Osteoblast (primary cell): ENCODE measurements around the gene OTOP1. TPM values are rescaled to one million over a fixed set of nuclear protein-coding genes. Genes with fewer than 3 reads are reported as not detected.

ENCODE experiments used
- DNase-seq: peaks from one replicate; pipeline ENCODE4 v3.0.0; 2011; ENCODE audit warnings: low spot score, mixed read lengths; ENCODE audit not compliant: insufficient read length; ENCODE audit errors: missing footprints
- H2AFZ ChIP-seq: 2 replicates; pipeline ENCODE4 v1.6.0; 2011; ENCODE audit warnings: mild to moderate bottlenecking, low read length
- H3K27ac ChIP-seq: 2 replicates; pipeline ENCODE4 v1.5.1; 2011; ENCODE audit warnings: mild to moderate bottlenecking, low read depth, low read length, moderate library complexity
- H3K27me3 ChIP-seq: 2 replicates; pipeline ENCODE4 v1.6.0; 2012; ENCODE audit warnings: mild to moderate bottlenecking, control low read depth, inconsistent platforms, low read length, moderate library complexity; ENCODE audit not compliant: insufficient read depth
- H3K36me3 ChIP-seq: 2 replicates; pipeline ENCODE4 v1.5.1; 2011; ENCODE audit warnings: mild to moderate bottlenecking, low read length, control low read depth, moderate library complexity; ENCODE audit not compliant: insufficient read depth
- H3K4me1 ChIP-seq: 2 replicates; pipeline ENCODE4 v1.5.1; 2011; ENCODE audit warnings: mild to moderate bottlenecking, low read length, control low read depth, moderate library complexity; ENCODE audit not compliant: insufficient read depth
- H3K4me2 ChIP-seq: 2 replicates; pipeline ENCODE4 v1.6.0; 2011; ENCODE audit warnings: mild to moderate bottlenecking, low read length; ENCODE audit not compliant: insufficient read depth
- H3K4me3 ChIP-seq: fragments of 200-600 bp; sonication (generic); 3 replicates; pipeline ENCODE4 v1.5.1; 2012; ENCODE audit warnings: mild to moderate bottlenecking, low read length, inconsistent platforms; ENCODE audit not compliant: insufficient read depth
- H3K79me2 ChIP-seq: 2 replicates; pipeline ENCODE4 v1.6.0; 2012; ENCODE audit warnings: mild to moderate bottlenecking, low read length, control low read depth, inconsistent platforms; ENCODE audit not compliant: insufficient read depth
- H3K9me3 ChIP-seq: 2 replicates; pipeline ENCODE4 v1.5.1; 2011; ENCODE audit warnings: low read depth, low read length, control low read depth
- H4K20me1 ChIP-seq: 2 replicates; pipeline ENCODE4 v1.6.0; 2012; ENCODE audit warnings: mild to moderate bottlenecking, low read length, control low read depth; ENCODE audit not compliant: insufficient read depth
- CTCF ChIP-seq: IDR thresholded peaks from 2 replicates; pipeline ENCODE4 v1.5.1; 2011; ENCODE audit warnings: mild to moderate bottlenecking, low read depth, low read length, moderate library complexity; ENCODE audit errors: extremely low read depth
- total RNA-seq: library from RNA; depleted of rRNA; stranded (reverse); fragments of >200 nt; gene quantifications from 2 replicates; pipeline ENCODE4 v1.2.3, GENCODE V29; 2012

Gene OTOP1
- total RNA-seq, 1 donor = not detected

GRCh38 chr4:4269856-4270255 lies 43.1 kb upstream of the OTOP1 start:
- no peaks in the 10 kb centered on the region for H3K9me3 ChIP-seq

GRCh38 chr4:4269331-4269731 lies 42.6 kb upstream of the OTOP1 start:
- H3K4me3 ChIP-seq = no peak overlapping the region
- H2AFZ ChIP-seq = no peak overlapping the region
- no peaks in the 10 kb centered on the region for H3K9me3 ChIP-seq
- DNase-seq = no peak
- no peak for TF ChIP-seq CTCF
- H4K20me1 ChIP-seq = no peaks in the 10 kb centered on the region
- H3K27me3 ChIP-seq = no peaks in the 10 kb centered on the region
- no peaks in the 10 kb centered on the region for H3K79me2 ChIP-seq
- H3K4me1 ChIP-seq = no peaks in the 10 kb centered on the region
- no peak overlapping the region for H3K27ac ChIP-seq
- H3K4me2 ChIP-seq = no peak overlapping the region
- H3K36me3 ChIP-seq = peaks cover 37% of the 10 kb centered on the region

More at GRCh38 chr4:4269856-4270255, 43.1 kb upstream of the OTOP1 start:
- DNase-seq = no peak
- H3K4me1 ChIP-seq = no peaks in the 10 kb centered on the region
- no peak overlapping the region for H3K27ac ChIP-seq
- no peak overlapping the region for H3K4me2 ChIP-seq
- H3K4me3 ChIP-seq = no peak overlapping the region
- no peak for TF ChIP-seq CTCF
- H3K36me3 ChIP-seq = peaks cover 42% of the 10 kb centered on the region
- H2AFZ ChIP-seq = no peak overlapping the region
- H4K20me1 ChIP-seq = no peaks in the 10 kb centered on the region
- no peaks in the 10 kb centered on the region for H3K79me2 ChIP-seq
- no peaks in the 10 kb centered on the region for H3K27me3 ChIP-seq

- Histone ChIP-seq H3K36me3 (peaks cover 34% of the 10 kb centered on the region), H3K4me3 (no peak overlapping the region), H3K4me1 (no peaks in the 10 kb centered on the region), H4K20me1 (no peaks in the 10 kb centered on the region), H3K79me2 (no peaks in the 10 kb centered on the region), H3K4me2 (no peak overlapping the region), H3K27me3 (no peaks in the 10 kb centered on the region), H3K27ac (no peak overlapping the region), H3K9me3 (no peaks in the 10 kb centered on the region), H2AFZ (no peak overlapping the region)
- DNase-seq = no peak
- TF ChIP-seq CTCF = no peak
These were observed 42.0 kb upstream of the OTOP1 start for GRCh38 chr4:4268776-4269175.

GRCh38 chr4:4267981-4268380 lies 41.3 kb upstream of the OTOP1 start:
- no peak overlapping the region for H3K4me2 ChIP-seq
- no peak overlapping the region for H3K4me3 ChIP-seq
- no peaks in the 10 kb centered on the region for H3K4me1 ChIP-seq
- no peaks in the 10 kb centered on the region for H3K27me3 ChIP-seq
- no peaks in the 10 kb centered on the region for H3K79me2 ChIP-seq
- H3K27ac ChIP-seq = no peak overlapping the region
- peaks cover 29% of the 10 kb centered on the region for H3K36me3 ChIP-seq
- no peaks in the 10 kb centered on the region for H3K9me3 ChIP-seq
- no peaks in the 10 kb centered on the region for H4K20me1 ChIP-seq
- no peak for TF ChIP-seq CTCF
- H2AFZ ChIP-seq = no peak overlapping the region
- no peak for DNase-seq
